ENCODE results near the gene PCGF2.

DNA sequence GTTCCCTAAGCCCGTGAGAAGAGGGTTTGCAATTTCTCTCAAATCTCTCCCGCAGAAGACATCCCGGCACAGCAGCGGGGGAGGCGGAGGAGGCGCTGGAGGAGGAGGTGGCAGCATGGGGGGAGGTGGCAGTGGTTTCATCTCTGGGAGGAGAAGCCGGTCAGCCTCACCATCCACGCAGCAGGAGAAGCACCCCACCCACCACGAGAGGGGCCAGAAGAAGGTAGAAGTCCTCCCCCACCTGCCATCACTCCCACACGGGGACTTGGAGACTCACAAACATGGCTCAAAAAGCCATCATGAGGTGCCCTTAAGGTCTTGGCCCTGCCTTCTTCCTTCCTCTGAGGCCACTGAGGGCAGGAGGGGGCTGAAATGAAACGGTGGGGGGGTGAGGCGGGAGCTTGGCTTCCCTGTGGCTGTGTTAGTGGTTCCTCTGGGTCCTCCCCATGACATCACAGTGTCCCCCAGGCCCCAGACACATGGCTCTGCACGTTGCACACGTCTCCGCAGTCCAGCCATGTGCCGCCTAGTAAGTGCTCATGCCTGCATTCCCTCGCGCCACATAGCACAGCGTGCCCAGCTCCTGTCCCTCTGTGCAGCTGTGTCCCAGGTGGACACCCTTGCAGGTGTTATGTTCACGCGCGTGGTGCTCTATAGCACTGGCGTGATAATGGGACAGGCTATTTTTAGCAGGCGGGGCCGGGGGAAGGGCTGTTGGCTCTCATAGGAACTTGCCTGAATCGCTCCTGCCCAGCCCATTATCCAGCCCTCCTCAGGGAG is 36.2 kb downstream of the PCGF2 start:
- TF ChIP-seq, protein P1, sequence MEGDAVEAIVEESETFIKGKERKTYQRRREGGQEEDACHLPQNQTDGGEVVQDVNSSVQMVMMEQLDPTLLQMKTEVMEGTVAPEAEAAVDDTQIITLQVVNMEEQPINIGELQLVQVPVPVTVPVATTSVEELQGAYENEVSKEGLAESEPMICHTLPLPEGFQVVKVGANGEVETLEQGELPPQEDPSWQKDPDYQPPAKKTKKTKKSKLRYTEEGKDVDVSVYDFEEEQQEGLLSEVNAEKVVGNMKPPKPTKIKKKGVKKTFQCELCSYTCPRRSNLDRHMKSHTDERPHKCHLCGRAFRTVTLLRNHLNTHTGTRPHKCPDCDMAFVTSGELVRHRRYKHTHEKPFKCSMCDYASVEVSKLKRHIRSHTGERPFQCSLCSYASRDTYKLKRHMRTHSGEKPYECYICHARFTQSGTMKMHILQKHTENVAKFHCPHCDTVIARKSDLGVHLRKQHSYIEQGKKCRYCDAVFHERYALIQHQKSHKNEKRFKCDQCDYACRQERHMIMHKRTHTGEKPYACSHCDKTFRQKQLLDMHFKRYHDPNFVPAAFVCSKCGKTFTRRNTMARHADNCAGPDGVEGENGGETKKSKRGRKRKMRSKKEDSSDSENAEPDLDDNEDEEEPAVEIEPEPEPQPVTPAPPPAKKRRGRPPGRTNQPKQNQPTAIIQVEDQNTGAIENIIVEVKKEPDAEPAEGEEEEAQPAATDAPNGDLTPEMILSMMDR (IDR thresholded peaks at IDR 0.05; ENCODE audit: insufficient read depth, low read length, poor library complexity, severe bottlenecking), result no peak
- no peak for TF ChIP-seq EZH2phosphoT487 (conservative IDR thresholded peaks at IDR 0.05; ENCODE audit: low read length)
